ENCODE data around the gene MMRN2. TPM values are rescaled to one million over a fixed set of nuclear protein-coding genes. Genes with fewer than 3 reads are reported as not detected.
"Not testable (repeated sequence)": the region's sequence is repeated elsewhere in the genome, so short reads cannot be mapped to it uniquely, and the experiment has no call there.

MMRN2 gene
- total RNA-seq, 1 donor from 2014 or later: 25.6 TPM

DNA sequence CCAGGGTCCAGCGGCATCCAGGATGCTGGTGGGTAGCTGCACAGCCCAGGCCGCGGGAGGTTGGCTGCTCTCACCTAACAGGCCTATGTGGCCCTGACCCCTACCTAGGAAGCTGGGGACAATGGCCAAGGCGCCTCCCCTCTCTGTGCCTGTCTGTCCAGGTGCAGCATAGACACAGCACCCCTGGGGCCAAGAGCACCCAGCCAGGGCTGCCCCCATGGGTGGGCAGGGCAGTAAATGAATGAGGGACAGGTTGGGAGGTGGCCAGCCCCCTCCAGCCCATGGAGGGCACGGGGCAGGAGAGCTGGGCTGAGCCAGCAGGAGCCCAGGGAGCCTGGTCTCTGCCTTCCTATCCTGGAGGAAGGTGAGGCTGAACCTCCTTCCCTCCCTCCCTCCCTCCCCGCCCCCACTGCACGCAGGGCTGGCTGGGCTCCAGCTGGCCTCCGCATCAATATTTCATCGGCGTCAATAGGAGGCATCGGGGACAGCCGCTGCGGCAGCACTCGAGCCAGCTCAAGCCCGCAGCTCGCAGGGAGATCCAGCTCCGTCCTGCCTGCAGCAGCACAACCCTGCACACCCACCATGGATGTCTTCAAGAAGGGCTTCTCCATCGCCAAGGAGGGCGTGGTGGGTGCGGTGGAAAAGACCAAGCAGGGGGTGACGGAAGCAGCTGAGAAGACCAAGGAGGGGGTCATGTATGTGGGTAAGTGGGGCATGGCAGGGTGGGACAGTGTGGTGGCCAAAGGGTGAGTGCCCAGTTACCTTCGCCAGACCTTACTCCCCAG is 893 bp upstream of the MMRN2 start, which contains the start of gene SNCG:
SNCG (plus strand) TSS at position 484 of the 785 bp plus-strand sequence; CDS start at position 583, 99 bp downstream.
- peak within 1 kb of the TSS; percentile 79 for H3K27ac ChIP-seq (ENCODE audit: low read depth, low read length)
- H3K9me3 ChIP-seq (ENCODE audit: control insufficient read depth in 3 of 3, low read length in 3 of 3): no peaks in the 10 kb centered on the region
- no peaks in the 10 kb centered on the region for H3K36me3 ChIP-seq (ENCODE audit: control insufficient read depth in 3 of 3, insufficient read depth in 3 of 3, low read length in 3 of 3)
- H3K4me3 ChIP-seq (ENCODE audit: low read length in 3 of 3): peak within 1 kb of the TSS; percentile 53 to 68 (median 67)
- H3K4me1 ChIP-seq (ENCODE audit: control insufficient read depth in 3 of 3, insufficient read depth in 3 of 3, low read length in 3 of 3): peaks cover 29 to 66% (median 43%) of the 10 kb centered on the region in 3 donors
- H3K27me3 ChIP-seq (ENCODE audit: control insufficient read depth in 3 of 3, insufficient read depth in 3 of 3, low read length in 3 of 3): peaks cover 0 to 6% (median 6%) of the 10 kb centered on the region in 3 donors
- H3K9ac ChIP-seq (ENCODE audit: low read depth in 1 of 3, low read length in 3 of 3): peak within 1 kb of the TSS; percentile 22 to 74 (median 38)

DNA sequence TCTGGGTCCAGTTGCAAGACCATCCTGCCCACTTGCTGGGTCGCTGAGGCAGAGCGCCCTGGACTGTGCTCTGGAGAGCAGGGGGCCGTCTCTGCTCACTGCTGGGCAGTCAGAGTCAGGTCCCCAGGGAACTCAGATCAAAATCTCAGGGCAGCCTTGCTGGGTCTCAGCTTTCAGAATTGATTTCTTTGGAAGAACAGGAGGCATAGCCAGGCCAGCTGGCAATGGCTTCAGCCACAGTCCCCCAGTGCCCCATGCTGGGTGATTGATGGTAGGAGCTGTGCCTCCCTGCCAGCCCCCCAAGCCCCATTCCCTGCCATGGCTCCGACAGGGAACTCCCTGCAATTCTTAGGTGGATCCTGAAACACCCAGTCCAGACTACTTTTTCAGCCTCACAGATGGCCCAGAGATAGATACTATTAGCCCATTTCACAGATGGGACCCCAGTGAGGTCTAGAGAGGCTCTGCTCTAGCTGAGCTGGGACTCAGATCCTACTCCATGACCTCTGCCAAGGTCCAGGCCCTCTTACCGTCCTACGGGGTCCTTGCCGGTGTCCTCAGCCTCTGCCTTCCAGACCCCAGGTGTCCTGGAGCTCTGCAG is 467 bp downstream of the MMRN2 start:
- Histone ChIP-seq H3K36me3 (ENCODE audit: control insufficient read depth in 3 of 3, insufficient read depth in 3 of 3, low read length in 3 of 3) (no peaks in the 10 kb centered on the region), H3K4me3 (ENCODE audit: low read length in 3 of 3) (peak overlapping the region; percentile 51 to 68 (median 64)), H3K27ac (ENCODE audit: low read depth, low read length) (peak overlapping the region; percentile 79), H3K9ac (ENCODE audit: low read depth in 1 of 3, low read length in 3 of 3) (peak overlapping the region in 2 of 3 donors; percentile 8 to 74), H3K9me3 (ENCODE audit: control insufficient read depth in 3 of 3, low read length in 3 of 3) (no peaks in the 10 kb centered on the region), H3K4me1 (ENCODE audit: control insufficient read depth in 3 of 3, insufficient read depth in 3 of 3, low read length in 3 of 3) (peaks cover 29 to 66% (median 43%) of the 10 kb centered on the region in 3 donors), H3K27me3 (ENCODE audit: control insufficient read depth in 3 of 3, insufficient read depth in 3 of 3, low read length in 3 of 3) (peaks cover 0 to 6% (median 6%) of the 10 kb centered on the region in 3 donors)

- Histone ChIP-seq H3K9me3 (ENCODE audit: control insufficient read depth in 3 of 3, low read length in 3 of 3) (no peaks in the 10 kb centered on the region), H3K27ac (ENCODE audit: low read depth, low read length) (peak overlapping the region; percentile 79), H3K36me3 (ENCODE audit: control insufficient read depth in 3 of 3, insufficient read depth in 3 of 3, low read length in 3 of 3) (no peaks in the 10 kb centered on the region), H3K4me1 (ENCODE audit: control insufficient read depth in 3 of 3, insufficient read depth in 3 of 3, low read length in 3 of 3) (peaks cover 29 to 66% (median 43%) of the 10 kb centered on the region in 3 donors), H3K27me3 (ENCODE audit: control insufficient read depth in 3 of 3, insufficient read depth in 3 of 3, low read length in 3 of 3) (peaks cover 0 to 6% (median 6%) of the 10 kb centered on the region in 3 donors), H3K9ac (ENCODE audit: low read depth in 1 of 3, low read length in 3 of 3) (peak overlapping the region in 2 of 3 donors; percentile 8 to 74), H3K4me3 (ENCODE audit: low read length in 3 of 3) (peak overlapping the region; percentile 51 to 68 (median 64))
These were observed 1.1 kb downstream of the MMRN2 start for GRCh38 chr10:86956195-86956847.

- Histone ChIP-seq H3K9me3 (ENCODE audit: control insufficient read depth in 3 of 3, low read length in 3 of 3) (no peaks in the 10 kb centered on the region), H3K27ac (ENCODE audit: low read depth, low read length) (peak overlapping the region; percentile 79), H3K4me3 (ENCODE audit: low read length in 3 of 3) (peak overlapping the region; percentile 51 to 68 (median 64)), H3K27me3 (ENCODE audit: control insufficient read depth in 3 of 3, insufficient read depth in 3 of 3, low read length in 3 of 3) (peaks cover 0 to 6% (median 6%) of the 10 kb centered on the region in 3 donors), H3K9ac (ENCODE audit: low read depth in 1 of 3, low read length in 3 of 3) (peak overlapping the region; percentile 50 to 74 (median 59)), H3K4me1 (ENCODE audit: control insufficient read depth in 3 of 3, insufficient read depth in 3 of 3, low read length in 3 of 3) (peaks cover 29 to 63% (median 43%) of the 10 kb centered on the region in 3 donors), H3K36me3 (ENCODE audit: control insufficient read depth in 3 of 3, insufficient read depth in 3 of 3, low read length in 3 of 3) (no peaks in the 10 kb centered on the region)
These were observed 1.8 kb downstream of the MMRN2 start for GRCh38 chr10:86955501-86956194.

DNA sequence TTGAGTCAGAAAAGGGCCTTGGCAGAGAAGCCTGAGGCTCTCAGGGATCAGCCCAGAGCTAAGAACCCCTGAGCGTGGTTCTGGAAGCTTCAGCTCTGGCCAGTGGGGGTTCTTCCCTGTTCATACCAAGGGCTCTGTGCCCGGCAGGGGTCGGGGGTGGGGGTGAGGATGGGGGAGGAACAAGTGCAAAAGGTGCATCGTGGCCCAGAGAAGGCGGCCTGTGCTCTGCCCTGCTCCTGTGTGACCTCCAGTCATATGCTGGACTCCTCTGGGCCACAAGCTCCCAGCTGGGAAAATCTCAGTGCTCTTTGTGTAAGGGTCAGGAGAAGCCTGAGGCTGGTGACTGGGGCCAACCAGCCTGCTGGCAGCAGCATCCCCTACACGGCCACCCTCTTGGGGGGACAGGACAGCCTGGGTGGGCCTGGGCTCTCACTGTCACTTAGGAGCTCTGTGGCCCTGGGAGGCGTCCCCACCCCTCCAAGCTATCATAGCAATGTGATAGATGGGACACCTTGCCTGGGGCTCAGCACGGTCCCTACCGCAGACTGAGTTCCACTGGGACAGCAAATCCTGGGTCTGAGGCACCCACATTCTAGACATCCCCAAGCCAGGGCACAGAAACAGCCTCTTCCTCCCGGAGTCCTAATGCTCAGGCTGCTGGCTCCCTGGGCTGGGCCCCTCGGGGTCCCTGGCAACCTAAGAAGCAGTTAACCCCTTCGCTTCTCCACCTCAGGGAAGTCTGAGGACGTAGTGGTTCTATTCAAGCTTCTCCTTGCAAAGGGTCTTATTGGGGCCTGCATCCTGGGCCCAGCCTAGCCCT is 2.5 kb downstream of the MMRN2 start:
- H3K4me3 ChIP-seq (ENCODE audit: low read length in 3 of 3): peak overlapping the region; percentile 51 to 58 (median 54)
- H3K27ac ChIP-seq (ENCODE audit: low read depth, low read length): peak overlapping the region; percentile 76
- peak overlapping the region; percentile 50 to 66 (median 59) for H3K9ac ChIP-seq (ENCODE audit: low read depth in 1 of 3, low read length in 3 of 3)
- no peaks in the 10 kb centered on the region for H3K9me3 ChIP-seq (ENCODE audit: control insufficient read depth in 3 of 3, low read length in 3 of 3)
- H3K27me3 ChIP-seq (ENCODE audit: control insufficient read depth in 3 of 3, insufficient read depth in 3 of 3, low read length in 3 of 3): peaks cover 0 to 6% (median 6%) of the 10 kb centered on the region in 3 donors
- H3K36me3 ChIP-seq (ENCODE audit: control insufficient read depth in 3 of 3, insufficient read depth in 3 of 3, low read length in 3 of 3): no peaks in the 10 kb centered on the region
- peaks cover 25 to 56% (median 38%) of the 10 kb centered on the region in 3 donors for H3K4me1 ChIP-seq (ENCODE audit: control insufficient read depth in 3 of 3, insufficient read depth in 3 of 3, low read length in 3 of 3)

GRCh38 chr10:86953747-86954680 is 3.4 kb downstream of the MMRN2 start:
- Histone ChIP-seq H3K27me3 (ENCODE audit: control insufficient read depth in 3 of 3, insufficient read depth in 3 of 3, low read length in 3 of 3) (peaks cover 0 to 6% (median under 1%) of the 10 kb centered on the region in 3 donors), H3K36me3 (ENCODE audit: control insufficient read depth in 3 of 3, insufficient read depth in 3 of 3, low read length in 3 of 3) (no peaks in the 10 kb centered on the region), H3K27ac (ENCODE audit: low read depth, low read length) (peak overlapping the region; percentile 76), H3K9me3 (ENCODE audit: control insufficient read depth in 3 of 3, low read length in 3 of 3) (no peaks in the 10 kb centered on the region), H3K9ac (ENCODE audit: low read depth in 1 of 3, low read length in 3 of 3) (peak overlapping the region; percentile 33 to 66 (median 50)), H3K4me1 (ENCODE audit: control insufficient read depth in 3 of 3, insufficient read depth in 3 of 3, low read length in 3 of 3) (peaks cover 21 to 48% (median 35%) of the 10 kb centered on the region in 3 donors), H3K4me3 (ENCODE audit: low read length in 3 of 3) (peak overlapping the region in 2 of 3 donors; percentile 40 to 49)

DNA sequence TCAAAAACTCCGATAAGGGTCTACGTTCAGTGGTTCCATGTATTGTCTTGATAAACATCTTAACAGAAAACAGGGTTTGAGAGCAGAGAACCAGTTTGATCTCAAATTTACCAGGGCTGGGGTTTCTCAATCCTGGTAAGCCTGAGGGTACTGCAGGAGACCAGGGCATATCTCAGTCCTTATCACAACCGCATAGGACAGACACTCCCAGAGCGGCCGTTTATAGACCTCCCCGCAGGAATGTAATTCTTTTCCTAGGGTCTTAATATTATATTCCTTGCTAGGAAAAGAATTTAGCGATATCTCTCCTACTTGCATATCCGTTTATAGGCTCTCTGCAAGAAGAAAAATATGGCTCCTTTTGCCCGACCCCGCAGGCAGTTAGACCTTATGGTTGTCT is 4.7 kb downstream of the MMRN2 start:
- H3K27me3 ChIP-seq (ENCODE audit: control insufficient read depth in 3 of 3, insufficient read depth in 3 of 3, low read length in 3 of 3); H3K4me3 ChIP-seq (ENCODE audit: low read length in 3 of 3); H3K9me3 ChIP-seq (ENCODE audit: control insufficient read depth in 3 of 3, low read length in 3 of 3); H3K9ac ChIP-seq (ENCODE audit: low read depth in 1 of 3, low read length in 3 of 3); H3K27ac ChIP-seq (ENCODE audit: low read depth, low read length); H3K36me3 ChIP-seq (ENCODE audit: control insufficient read depth in 3 of 3, insufficient read depth in 3 of 3, low read length in 3 of 3): not testable (repeated sequence)
- H3K4me1 ChIP-seq (ENCODE audit: control insufficient read depth in 3 of 3, insufficient read depth in 3 of 3, low read length in 3 of 3): peaks cover 12 to 35% (median 26%) of the 10 kb centered on the region in 3 donors

DNA sequence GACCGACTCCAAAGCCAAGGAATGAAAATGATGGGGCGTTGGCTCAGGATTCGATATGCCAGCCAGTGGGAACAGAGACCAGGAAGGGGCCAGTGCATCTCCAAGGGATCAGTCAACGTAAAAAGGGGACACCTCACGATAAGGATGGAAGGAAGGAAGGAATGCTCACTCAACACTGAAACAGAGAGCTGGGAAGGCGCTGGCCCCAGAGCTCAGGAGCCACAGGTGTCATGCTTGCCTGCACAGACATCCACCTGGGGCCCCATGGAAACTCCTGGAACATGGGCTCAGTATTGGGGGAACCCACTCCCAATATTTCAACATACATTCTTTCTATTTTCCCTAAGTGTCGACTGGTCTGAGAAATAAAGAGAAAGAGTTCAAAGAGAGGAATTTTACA is 5.3 kb downstream of the MMRN2 start:
- Histone ChIP-seq H3K9me3 (ENCODE audit: control insufficient read depth in 3 of 3, low read length in 3 of 3) (no peaks in the 10 kb centered on the region), H3K36me3 (ENCODE audit: control insufficient read depth in 3 of 3, insufficient read depth in 3 of 3, low read length in 3 of 3) (no peaks in the 10 kb centered on the region), H3K4me1 (ENCODE audit: control insufficient read depth in 3 of 3, insufficient read depth in 3 of 3, low read length in 3 of 3) (peaks cover 12 to 31% (median 24%) of the 10 kb centered on the region in 3 donors), H3K27ac (ENCODE audit: low read depth, low read length) (no peak overlapping the region), H3K27me3 (ENCODE audit: control insufficient read depth in 3 of 3, insufficient read depth in 3 of 3, low read length in 3 of 3) (no peaks in the 10 kb centered on the region), H3K9ac (ENCODE audit: low read depth in 1 of 3, low read length in 3 of 3) (no peak overlapping the region), H3K4me3 (ENCODE audit: low read length in 3 of 3) (no peak overlapping the region)
